GM18867 (cell line): ENCODE data around the gene NDUFB2.
A peak's percentile ranks its signal among the peaks of the same experiment; 100 is the strongest.
"Not testable (repeated sequence)": the region's sequence is repeated elsewhere in the genome, so short reads cannot be mapped to it uniquely, and the experiment has no call there.

Experiments
- ATAC-seq: cut with Tn5 transposase; IDR thresholded peaks from one replicate; pipeline ENCODE4 v1.9.1; 2021; ENCODE audit warnings: mild to moderate bottlenecking, moderate library complexity; ENCODE audit not compliant: unreplicated experiment

The NDUFB2 gene

GRCh38 chr7:140689199-140690152 is 7.0 kb upstream of the NDUFB2 start:
- no peak for ATAC-seq

- no peak for ATAC-seq
Measured at GRCh38 chr7:140691376-140692045, 5.0 kb upstream of the NDUFB2 start.

GRCh38 chr7:140693849-140694248 is 2.7 kb upstream of the NDUFB2 start:
- ATAC-seq, result not testable (repeated sequence)

- no peak for ATAC-seq
Measured at GRCh38 chr7:140694592-140694991, 1.9 kb upstream of the NDUFB2 start.

GRCh38 chr7:140695381-140695780 is 1.1 kb upstream of the NDUFB2 start:
- no peak for ATAC-seq

- peak; percentile 1 for ATAC-seq
Measured at GRCh38 chr7:140696024-140696679, 356 bp upstream of the NDUFB2 start.

GRCh38 chr7:140697447-140698143 is 1.1 kb downstream of the NDUFB2 start:
- no peak for ATAC-seq

- no peak for ATAC-seq
Measured at GRCh38 chr7:140698477-140698876, 2.0 kb downstream of the NDUFB2 start.

- no peak for ATAC-seq
Measured at GRCh38 chr7:140702774-140703173, 6.3 kb downstream of the NDUFB2 start.

- ATAC-seq, result no peak
Measured at GRCh38 chr7:140704205-140704604, 7.7 kb downstream of the NDUFB2 start.

- ATAC-seq, result no peak
Measured at GRCh38 chr7:140707132-140707531, 10.6 kb downstream of the NDUFB2 start.

- not testable (repeated sequence) for ATAC-seq
Measured at GRCh38 chr7:140708764-140709163, 12.3 kb downstream of the NDUFB2 start.

- ATAC-seq, result not testable (repeated sequence)
Measured at GRCh38 chr7:140712392-140712791, 15.9 kb downstream of the NDUFB2 start.

GRCh38 chr7:140714331-140715040 is 18.0 kb downstream of the NDUFB2 start:
- no peak for ATAC-seq

GRCh38 chr7:140719721-140720120 is 23.2 kb downstream of the NDUFB2 start:
- no peak for ATAC-seq

- no peak for ATAC-seq
Measured at GRCh38 chr7:140722254-140722653, 25.7 kb downstream of the NDUFB2 start.

- ATAC-seq, result no peak
Measured at GRCh38 chr7:140723006-140723405, 26.5 kb downstream of the NDUFB2 start.

GRCh38 chr7:140723574-140723973 is 27.1 kb downstream of the NDUFB2 start:
- ATAC-seq, result no peak

- ATAC-seq, result no peak
Measured at GRCh38 chr7:140724706-140725105, 28.2 kb downstream of the NDUFB2 start.

- no peak for ATAC-seq
Measured at GRCh38 chr7:140726281-140726680, 29.8 kb downstream of the NDUFB2 start.
